ENCODE data around the gene WDR49.
A peak's percentile ranks its signal among the peaks of the same experiment; 100 is the strongest.

WDR49 gene

DNA sequence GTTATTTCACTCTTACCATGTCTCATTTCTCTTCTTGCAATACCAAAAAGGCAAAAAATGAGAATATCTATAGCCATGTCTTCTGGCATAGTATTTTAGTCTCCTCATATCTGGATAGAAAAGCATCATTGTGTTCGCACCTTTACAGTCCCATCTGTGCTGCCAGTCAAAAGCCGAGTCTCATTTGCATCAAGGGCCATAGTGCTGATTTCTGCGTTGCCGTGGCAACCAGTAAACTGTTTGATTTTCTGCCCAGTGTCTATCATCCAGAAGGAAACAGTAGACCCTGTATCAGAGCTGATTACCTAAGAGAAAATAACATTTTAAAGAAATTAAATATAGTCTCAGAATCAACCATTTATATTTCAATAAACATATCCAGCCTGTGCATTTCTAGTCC, 93.8 kb downstream of the WDR49 start:
- no peak for DNase-seq (ENCODE audit: low read depth)
- H3K4me3 ChIP-seq (ENCODE audit: low read length), result no peak overlapping the region
- TF ChIP-seq, protein P1, sequence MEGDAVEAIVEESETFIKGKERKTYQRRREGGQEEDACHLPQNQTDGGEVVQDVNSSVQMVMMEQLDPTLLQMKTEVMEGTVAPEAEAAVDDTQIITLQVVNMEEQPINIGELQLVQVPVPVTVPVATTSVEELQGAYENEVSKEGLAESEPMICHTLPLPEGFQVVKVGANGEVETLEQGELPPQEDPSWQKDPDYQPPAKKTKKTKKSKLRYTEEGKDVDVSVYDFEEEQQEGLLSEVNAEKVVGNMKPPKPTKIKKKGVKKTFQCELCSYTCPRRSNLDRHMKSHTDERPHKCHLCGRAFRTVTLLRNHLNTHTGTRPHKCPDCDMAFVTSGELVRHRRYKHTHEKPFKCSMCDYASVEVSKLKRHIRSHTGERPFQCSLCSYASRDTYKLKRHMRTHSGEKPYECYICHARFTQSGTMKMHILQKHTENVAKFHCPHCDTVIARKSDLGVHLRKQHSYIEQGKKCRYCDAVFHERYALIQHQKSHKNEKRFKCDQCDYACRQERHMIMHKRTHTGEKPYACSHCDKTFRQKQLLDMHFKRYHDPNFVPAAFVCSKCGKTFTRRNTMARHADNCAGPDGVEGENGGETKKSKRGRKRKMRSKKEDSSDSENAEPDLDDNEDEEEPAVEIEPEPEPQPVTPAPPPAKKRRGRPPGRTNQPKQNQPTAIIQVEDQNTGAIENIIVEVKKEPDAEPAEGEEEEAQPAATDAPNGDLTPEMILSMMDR (IDR thresholded peaks at IDR 0.05; ENCODE audit: insufficient read depth, low read depth, low read length, missing control alignments), result no peak

DNA sequence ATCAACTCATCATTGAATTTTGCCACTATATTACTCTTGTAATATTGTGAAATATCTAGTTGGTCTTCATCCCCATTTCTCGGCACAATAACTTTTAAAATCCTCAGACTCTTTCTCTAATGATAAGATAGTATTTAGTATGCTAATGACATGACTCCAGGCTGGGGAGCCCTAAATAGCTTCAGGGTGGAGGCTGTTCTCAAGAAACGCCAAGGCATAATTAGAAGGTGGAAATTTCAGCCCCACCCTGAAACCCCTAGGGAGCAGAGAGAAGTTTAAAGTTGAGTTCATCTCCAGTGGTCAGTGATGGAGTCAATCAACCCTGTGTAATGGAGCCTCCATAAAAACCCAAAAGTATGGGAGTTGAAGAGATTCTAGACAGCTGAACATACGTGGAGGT, 98.8 kb downstream of the WDR49 start:
- H3K4me3 ChIP-seq (ENCODE audit: low read length), result no peak overlapping the region
- TF ChIP-seq, protein P1 (IDR thresholded peaks at IDR 0.05; ENCODE audit: insufficient read depth, low read depth, low read length, missing control alignments), result no peak
- no peak for DNase-seq (ENCODE audit: low read depth)

DNA sequence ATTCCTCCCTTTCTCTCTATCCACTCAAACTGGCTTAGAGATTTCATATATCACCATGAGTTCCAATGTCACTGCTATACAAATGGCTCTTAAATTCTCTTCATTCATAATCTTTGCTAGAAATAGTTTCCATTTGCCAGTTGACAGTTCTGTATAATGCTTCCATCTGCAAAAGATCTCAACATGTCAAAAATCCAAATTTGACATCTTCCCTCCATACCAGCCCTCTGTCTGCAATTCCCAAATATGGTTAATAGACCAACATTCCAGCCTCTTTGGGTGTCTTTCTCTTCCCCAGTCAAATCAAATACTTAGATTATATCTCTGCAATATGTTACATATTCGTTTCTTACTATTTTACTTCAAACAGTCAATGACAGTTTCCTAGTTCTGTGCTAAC, 115.7 kb downstream of the WDR49 start:
- TF ChIP-seq, protein P1 (IDR thresholded peaks at IDR 0.05; ENCODE audit: insufficient read depth, low read depth, low read length, missing control alignments), result no peak
- no peak overlapping the region for H3K4me3 ChIP-seq (ENCODE audit: low read length)
- DNase-seq (ENCODE audit: low read depth), result no peak

DNA sequence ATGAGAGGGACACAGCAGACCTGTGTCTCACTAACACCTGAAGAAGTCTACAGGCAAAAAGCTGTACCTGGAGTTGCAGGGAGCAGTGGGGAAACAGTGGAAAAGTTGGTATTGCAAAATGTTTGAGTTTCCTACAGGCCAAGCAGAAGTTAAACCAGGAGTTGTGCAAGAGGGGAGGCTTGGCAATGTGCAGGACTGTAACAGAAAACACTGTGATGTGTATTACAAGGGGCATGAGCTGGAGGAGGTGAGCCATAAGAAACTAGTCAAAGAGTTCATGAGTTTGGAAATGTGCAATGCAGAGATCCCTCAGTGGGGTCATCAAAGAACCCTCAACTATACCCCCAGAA, 132.8 kb downstream of the WDR49 start:
- no peak overlapping the region for H3K4me3 ChIP-seq (ENCODE audit: low read length)
- DNase-seq (ENCODE audit: low read depth), result peak; percentile 8
- TF ChIP-seq, protein P1 (IDR thresholded peaks at IDR 0.05; ENCODE audit: insufficient read depth, low read depth, low read length, missing control alignments), result no peak

DNA sequence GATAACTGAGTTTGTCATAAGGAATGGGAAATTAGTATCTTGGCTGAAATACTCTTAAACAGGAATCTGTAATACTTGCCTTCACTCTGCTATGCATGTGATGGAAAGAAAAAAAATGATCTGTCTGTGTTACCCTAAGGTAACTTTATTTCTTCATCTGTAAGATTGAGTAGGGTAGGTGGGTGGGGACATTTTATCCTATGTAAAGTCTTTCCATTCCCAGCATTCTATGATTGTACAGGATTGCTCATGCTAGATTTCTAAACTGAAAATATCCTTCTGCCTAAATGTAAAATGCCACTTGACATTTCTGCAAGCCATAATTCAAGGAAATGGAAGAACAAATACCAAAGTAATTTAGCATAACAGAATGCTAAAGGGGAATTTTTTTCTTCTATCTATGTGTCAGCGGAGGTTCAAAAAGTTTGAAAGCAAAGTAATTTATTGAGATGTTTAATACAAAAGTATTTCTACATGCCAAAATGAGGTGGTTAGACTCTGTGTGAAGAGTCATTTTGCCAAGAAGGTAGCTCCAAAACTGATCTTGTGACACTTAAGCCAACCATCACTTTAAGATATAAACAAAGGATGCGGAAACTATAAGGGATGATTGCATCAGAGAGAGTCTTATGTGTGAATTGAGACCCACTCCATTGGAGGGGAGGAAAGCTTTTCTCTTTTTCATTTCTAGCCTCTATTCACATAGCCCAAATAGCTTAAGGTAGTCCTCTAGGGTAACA, 133.3 kb downstream of the WDR49 start:
- H3K4me3 ChIP-seq (ENCODE audit: low read length), result no peak overlapping the region
- TF ChIP-seq, protein P1 (IDR thresholded peaks at IDR 0.05; ENCODE audit: insufficient read depth, low read depth, low read length, missing control alignments), result no peak
- DNase-seq (ENCODE audit: low read depth), result no peak

DNA sequence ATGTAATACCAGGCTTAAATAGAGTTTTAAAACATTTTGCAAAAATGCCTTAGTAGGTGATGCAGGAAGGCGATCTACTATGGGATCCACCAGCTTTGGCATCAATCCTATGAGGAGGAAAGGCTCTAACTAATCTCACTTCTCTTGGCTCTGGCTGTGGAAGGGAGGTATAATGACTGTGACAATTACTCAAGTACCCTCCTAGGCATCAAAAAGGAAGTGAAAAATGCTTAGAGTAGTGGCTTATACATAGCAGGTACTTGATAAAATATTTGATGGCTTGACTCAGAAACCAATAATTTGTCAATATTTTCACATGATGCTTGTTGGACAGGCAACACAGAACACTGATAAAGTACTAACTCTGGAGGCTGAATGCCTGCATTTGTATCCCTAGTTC, 145.8 kb downstream of the WDR49 start:
- DNase-seq (ENCODE audit: low read depth), result no peak
- TF ChIP-seq, protein P1 (IDR thresholded peaks at IDR 0.05; ENCODE audit: insufficient read depth, low read depth, low read length, missing control alignments), result no peak
- no peak overlapping the region for H3K4me3 ChIP-seq (ENCODE audit: low read length)

DNA sequence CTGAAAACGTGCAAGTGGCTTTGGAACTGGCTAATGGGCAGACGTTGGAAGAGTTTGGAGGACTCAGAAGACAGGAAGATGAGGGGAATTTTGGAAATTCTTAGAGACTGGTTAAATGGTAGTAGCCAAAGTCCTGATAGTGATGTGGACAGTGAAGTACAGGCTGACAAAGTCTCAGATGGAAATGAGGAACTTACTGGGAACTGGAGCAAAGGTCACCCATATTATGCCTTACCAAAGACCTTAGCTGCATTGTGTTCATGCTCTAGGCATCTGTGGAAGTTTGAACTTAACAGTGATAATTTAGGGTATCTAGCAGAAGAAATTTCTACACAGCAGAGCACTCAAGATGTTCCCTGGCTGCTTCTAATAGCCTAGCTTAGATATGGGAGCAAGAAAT, 151.3 kb downstream of the WDR49 start:
- TF ChIP-seq, protein P1 (IDR thresholded peaks at IDR 0.05; ENCODE audit: insufficient read depth, low read depth, low read length, missing control alignments), result no peak
- no peak for DNase-seq (ENCODE audit: low read depth)
- H3K4me3 ChIP-seq (ENCODE audit: low read length), result no peak overlapping the region

All from epithelial cell of esophagus (primary cell).